ENCODE data around the gene SMARCAD1.

GRCh38 chr4:94306713-94307112 lies 99.0 kb downstream of the SMARCAD1 start:
- no peak for TF ChIP-seq CTCF (IDR thresholded peaks at IDR 0.05)
- no peak for TF ChIP-seq POLR2A (IDR thresholded peaks at IDR 0.05)
